ENCODE data around the gene TNNT2.
A peak's percentile ranks its signal among the peaks of the same experiment; 100 is the strongest.

Gene TNNT2

DNA sequence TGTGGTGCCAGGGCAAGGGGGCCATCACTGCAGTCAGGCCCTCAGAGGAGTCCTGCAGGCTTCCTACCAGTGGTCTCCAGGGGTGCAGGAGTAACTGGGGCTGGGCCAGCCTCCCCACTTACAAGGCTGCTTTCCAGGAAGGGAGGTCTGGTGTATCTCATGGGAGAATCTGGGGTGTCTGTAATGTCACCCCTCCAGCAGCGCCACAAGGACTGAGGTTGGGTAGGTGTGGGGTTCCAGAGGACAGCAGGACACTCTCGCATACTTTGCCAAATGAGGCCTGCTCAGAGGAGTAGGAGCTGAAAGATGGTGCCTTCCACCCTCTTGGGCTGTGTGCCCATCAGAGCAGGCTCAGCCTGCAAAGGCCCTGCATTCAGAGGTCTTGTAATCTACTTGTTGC, 46.9 kb downstream of the TNNT2 start:
- DNase-seq, result no peak

DNA sequence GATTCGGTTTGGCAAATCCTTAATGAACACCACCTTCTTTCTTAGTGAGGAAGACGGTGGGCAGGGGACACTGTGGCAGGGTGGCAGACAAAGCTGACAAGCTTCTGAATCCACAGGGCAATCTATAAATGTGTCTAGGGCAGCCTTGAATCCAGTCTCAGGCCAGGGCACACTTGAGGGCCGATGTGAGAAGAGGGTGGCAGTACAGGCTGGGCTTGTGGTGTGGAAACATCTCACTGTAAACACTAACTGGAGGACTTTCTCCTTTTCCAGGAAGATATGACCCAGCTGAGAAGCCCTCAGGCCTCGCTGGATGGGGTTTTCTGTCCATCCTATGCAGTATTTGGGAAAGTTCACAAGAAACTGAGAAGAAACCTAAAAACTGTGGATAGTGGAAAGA, 47.7 kb downstream of the TNNT2 start:
- DNase-seq, result no peak

DNA sequence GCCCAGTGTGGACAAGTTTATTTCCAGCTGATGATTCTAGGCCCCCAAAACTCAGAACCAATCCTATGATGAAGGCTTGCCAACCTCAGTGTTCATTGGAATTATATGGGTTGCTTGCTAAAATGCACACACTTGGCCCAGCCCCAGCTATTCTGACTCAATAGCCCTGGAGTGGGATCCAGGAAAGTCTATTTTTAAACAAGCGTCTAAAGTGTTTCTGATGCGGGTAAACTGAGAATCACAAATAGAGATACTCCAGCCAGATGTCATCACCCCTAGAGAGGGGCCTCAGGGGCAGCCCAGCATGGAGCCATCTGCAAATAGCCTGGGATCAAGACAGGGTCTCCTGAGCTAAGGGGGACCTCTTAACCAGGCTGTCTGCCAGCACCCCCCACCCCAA, 48.2 kb downstream of the TNNT2 start:
- no peak for DNase-seq

GRCh38 chr1:201328576-201328975, 48.9 kb downstream of the TNNT2 start:
- no peak for DNase-seq

DNA sequence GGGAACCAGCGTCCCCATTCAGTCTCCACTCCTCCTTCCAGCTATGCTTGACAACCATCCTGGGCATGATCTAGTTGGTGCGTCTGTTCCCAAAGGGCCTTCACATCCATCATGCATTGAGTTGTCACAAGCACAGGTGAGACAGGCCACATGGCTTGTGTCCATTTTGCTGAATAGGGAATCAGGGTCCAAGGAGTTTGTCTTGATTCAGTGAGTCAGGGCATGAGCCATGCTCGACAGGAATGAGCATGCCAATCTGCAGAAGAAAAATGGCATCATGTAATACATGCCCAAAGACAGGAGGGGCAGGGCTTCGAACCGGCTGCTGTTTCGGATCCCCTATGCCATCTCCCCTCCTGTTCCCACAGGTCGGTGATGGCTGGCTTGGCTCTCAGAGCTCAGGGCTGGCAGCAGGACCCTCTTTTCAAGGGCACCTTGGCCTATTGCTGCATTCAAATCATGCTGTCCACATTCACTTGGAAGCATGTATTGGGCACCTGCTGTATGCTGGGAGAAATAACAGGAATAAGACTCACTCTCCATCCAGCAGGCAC, 49.7 kb downstream of the TNNT2 start:
- DNase-seq, result no peak

GRCh38 chr1:201326710-201327109, 50.8 kb downstream of the TNNT2 start:
- no peak for DNase-seq

GRCh38 chr1:201325678-201326060, 51.8 kb downstream of the TNNT2 start:
- no peak for DNase-seq

- DNase-seq, result no peak
Measured at GRCh38 chr1:201324821-201325677, 52.4 kb downstream of the TNNT2 start.

GRCh38 chr1:201324306-201324705, 53.2 kb downstream of the TNNT2 start:
- no peak for DNase-seq

- DNase-seq, result no peak
Measured at GRCh38 chr1:201322653-201323510, 54.6 kb downstream of the TNNT2 start.

DNA sequence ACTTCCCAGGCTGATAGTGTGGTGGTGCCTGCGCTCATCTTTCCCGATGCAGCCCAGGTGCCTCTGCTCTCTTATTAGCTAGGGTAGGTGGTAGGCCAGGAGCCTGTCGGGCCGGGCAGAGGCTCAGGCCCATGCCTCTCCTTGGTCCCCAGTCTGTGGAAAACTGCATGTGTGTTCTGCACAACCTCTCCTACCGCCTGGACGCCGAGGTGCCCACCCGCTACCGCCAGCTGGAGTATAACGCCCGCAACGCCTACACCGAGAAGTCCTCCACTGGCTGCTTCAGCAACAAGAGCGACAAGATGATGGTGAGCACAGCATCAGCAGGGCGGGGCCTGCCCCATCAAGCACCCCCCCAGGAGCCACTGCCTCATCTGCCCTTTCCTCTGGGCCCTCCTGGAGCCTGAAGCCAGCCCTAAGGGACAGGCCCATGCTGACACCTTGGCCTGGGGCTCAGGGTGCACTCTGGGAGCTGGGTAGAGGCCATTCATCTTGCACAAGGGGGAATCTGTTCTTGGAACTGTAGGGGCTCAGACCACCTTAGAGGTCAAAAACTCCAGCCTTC, 55.6 kb downstream of the TNNT2 start:
- no peak for DNase-seq

- DNase-seq, result no peak
Measured at GRCh38 chr1:201320168-201320788, 57.2 kb downstream of the TNNT2 start.

- DNase-seq, result no peak
Measured at GRCh38 chr1:201319631-201320030, 57.8 kb downstream of the TNNT2 start.

- DNase-seq, result no peak
Measured at GRCh38 chr1:201318504-201319340, 58.8 kb downstream of the TNNT2 start.

DNA sequence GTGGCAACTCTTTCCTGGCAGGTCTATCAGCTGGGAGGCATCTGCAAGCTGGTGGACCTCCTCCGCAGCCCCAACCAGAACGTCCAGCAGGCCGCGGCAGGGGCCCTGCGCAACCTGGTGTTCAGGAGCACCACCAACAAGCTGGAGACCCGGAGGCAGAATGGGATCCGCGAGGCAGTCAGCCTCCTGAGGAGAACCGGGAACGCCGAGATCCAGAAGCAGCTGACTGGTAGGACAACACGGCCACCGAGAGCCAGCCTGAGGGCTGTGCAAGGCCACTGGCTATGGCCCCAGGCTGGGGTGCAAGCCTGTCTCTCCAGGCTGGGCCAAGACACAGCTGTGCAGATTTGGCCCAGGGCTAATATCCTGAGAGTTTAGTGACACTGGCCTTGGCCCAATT, 59.9 kb downstream of the TNNT2 start:
- no peak for DNase-seq

DNA sequence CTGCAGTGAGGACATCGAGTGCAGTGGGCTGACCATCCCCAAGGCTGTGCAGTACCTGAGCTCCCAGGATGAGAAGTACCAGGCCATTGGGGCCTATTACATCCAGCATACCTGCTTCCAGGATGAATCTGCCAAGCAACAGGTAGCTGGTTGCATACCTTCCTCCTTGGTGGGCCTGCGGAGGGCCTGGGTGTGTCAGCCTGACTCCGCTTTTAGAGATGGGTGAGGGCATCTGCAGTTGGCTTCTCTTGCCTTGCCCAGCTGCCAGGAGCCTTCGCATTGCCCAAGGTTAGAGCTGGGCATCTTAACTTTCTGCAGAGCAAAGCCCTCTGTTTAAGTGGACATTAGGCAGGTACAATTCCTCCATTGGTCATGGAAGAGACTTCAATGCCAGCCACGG, 60.9 kb downstream of the TNNT2 start:
- no peak for DNase-seq

DNA sequence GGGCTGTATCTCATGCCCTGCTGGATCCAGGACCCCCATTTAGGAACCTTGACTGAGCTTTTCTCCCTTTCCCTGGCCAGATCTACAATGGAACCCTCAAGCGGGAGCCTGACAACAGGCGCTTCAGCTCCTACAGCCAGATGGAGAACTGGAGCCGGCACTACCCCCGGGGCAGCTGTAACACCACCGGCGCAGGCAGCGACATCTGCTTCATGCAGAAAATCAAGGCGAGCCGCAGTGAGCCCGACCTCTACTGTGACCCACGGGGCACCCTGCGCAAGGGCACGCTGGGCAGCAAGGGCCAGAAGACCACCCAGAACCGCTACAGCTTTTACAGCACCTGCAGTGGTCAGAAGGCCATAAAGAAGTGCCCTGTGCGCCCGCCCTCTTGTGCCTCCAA, 64.4 kb downstream of the TNNT2 start:
- DNase-seq, result no peak

GRCh38 chr1:201312298-201312697, 65.2 kb downstream of the TNNT2 start:
- DNase-seq, result no peak

- peak; percentile 60 for DNase-seq
Measured at GRCh38 chr1:201311356-201312011, 66.0 kb downstream of the TNNT2 start.

DNA sequence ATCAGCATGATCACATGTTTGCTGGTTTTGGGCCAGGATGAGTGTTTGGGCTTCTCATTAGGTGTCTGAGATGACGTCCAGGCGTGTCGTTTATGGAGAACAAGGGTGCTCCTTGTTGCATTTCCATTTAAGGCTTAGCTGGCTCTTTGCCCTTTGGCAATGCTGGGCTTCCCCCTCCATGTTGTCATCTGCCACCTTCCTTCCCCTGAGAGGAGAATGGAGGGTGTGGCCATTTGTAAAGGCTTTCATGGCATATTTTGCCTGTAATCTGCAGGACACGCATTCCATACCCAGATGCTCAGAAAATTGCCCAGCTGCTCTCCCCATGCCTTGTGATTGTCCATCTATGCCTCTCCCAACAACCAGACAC, 66.5 kb downstream of the TNNT2 start:
- DNase-seq, result peak; percentile 67

- no peak for DNase-seq
Measured at GRCh38 chr1:201310251-201310985, 67.1 kb downstream of the TNNT2 start.
